GM19372 (cell line): ENCODE measurements around the gene ERMAP.

ENCODE experiments used
- ATAC-seq: cut with Tn5 transposase; IDR thresholded peaks from one replicate; pipeline ENCODE4 v1.9.1; 2021; ENCODE audit warnings: mild to moderate bottlenecking, low read depth, moderate library complexity; ENCODE audit not compliant: unreplicated experiment

ERMAP gene

DNA sequence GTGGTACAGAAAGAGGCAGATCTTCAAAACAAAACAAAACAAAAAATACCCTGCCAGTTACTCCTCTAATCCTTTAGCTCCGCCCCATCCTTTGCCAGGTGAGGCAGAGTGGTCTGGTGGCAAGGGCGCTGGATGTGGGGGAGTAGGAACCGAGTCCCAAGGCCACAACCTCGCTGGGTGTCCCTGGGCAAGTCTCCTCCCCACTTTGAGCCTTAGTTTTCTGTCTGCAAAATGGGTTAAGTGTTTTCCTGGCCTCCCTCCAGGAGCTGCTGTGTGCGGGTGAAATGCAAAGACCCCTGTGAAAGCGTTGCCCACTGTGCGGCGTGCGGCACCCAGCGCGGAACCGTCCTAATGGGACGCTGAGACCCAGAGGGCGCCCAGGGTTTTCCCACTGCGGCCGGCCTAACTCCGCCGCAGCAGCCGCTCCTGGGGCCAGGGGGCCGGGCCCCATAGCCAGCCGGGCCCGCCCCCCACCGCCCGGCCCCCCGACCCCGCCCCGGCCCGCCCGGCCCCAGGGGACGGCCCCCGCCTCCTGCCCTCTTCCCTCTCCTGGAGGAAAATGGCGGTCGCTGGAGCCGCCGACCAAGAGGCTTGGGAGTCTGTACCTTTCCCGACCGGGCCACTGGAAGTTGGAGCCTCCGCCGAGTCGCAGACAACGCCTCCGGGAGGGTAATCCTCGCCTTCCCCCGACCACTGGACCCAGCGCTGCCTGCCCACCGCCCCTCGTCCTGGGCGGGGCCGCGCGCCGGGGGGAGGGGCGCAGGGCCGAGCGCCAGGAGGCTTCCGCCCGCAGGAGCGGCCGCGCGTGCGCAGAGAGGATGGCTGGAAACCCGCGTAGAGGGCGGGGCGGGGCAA, at the start of gene ERMAP, which contains the start of gene SVBP:
TSS of gene ERMAP (plus strand) at position 538 of the 855 bp plus-strand sequence. CDS start 13,327 bp downstream, outside the sequence.
TSS of gene SVBP (minus strand) at position 813 of the 855 bp plus-strand sequence. CDS start 853 bp downstream, outside the sequence.
- ATAC-seq, result peak; percentile 83

DNA sequence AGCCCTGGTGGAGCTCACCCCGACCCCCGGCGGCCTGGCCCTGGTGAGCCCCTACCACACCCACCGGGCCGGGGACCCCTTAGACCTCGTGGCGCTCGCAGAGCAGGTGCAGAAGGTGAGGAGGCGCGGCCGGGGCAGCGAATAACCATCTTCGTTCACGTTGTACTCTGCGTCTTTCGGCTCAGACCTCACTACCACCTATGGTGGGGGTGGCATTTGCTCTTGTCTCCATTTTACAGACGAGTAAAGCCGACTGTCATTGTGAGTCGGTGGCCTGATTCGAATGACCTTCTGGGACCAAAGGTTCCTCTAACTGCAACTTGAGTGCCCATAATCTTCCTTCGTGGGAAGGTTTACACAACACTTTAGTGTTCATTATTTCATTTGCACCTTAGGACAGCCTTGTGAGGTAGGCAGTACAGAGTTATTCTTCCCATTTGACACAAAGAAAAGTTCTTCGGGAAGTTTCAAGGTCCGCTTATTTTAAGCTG, 49.4 kb upstream of the ERMAP start:
- peak; percentile 1 for ATAC-seq

DNA sequence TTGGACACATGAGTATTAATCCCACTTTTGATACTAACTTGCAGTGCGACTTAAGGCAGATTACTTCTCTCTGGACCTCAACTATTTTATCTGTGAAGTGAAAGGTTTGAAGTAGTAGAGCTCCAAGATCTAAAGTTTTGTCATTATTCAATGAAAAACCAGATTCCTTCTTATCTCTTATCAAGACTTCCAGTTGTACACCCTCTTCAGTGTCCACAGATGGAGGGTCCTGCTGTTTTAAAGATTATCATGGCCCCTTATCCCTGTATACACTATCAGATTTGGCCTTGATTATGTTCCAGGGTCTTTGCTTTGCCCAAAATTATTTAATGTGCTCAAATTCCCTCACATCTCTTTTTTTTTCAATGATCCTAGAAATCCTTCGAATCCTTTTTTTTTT, 48.8 kb upstream of the ERMAP start:
- ATAC-seq, result no peak

DNA sequence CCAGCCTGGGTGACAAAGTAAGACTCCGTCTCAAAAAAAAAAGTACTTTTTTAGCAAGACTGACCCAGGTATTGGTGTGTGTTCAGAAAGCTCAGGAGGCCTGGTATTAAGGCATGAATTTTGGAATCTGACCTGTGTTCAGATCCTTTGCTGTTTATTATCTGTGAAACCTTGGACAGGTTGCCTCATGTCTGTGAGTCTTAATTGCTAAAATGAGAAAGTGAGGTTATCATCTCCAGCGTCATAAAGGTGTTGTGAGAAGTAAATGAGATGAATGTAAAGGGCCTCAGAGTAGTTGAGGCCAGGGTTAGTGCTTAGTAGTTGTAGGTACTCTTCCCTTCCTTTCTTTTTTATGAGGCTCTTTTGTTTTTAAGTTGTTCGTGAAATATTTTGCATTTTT, 47.1 kb upstream of the ERMAP start:
- no peak for ATAC-seq

DNA sequence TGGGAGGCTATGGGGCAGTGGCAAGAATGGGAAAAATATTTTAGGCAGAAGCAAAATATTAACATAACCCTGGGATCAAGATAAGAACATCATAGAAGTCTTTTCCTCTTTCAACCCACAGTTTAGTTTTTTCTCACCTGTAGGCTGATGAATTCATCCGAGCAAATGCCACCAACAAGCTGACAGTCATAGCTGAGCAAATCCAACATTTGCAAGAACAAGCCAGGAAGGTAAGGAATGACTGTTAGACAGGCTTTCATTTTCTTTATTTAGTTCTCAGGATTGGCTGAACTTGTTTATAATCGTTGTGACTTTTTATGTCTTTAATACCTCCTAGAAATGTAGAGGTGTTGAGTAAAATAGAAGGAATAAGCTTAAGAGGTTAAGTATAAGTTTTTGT, 43.5 kb upstream of the ERMAP start:
- ATAC-seq, result no peak

- no peak for ATAC-seq
Measured at GRCh38 chr1:42774928-42775526, 41.9 kb upstream of the ERMAP start.

DNA sequence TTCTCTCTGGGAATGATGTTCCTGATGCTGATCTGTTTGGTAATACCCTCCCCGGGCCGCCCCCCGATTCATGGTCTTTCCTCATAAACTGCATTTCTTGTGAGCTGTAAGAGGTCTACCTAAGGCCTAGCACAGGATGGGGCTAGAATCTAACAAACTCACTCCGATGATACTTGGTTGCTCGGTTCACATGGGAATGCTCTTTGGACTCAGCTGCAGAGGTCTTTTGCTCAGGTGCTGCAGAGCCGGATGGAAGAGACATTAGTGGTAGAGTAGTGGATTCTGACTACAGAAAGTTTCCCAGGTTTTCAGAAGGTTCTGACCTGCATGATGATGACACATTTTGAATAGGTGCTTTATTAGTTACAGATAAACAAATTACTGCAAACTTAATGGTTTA, 40.4 kb upstream of the ERMAP start:
- no peak for ATAC-seq

DNA sequence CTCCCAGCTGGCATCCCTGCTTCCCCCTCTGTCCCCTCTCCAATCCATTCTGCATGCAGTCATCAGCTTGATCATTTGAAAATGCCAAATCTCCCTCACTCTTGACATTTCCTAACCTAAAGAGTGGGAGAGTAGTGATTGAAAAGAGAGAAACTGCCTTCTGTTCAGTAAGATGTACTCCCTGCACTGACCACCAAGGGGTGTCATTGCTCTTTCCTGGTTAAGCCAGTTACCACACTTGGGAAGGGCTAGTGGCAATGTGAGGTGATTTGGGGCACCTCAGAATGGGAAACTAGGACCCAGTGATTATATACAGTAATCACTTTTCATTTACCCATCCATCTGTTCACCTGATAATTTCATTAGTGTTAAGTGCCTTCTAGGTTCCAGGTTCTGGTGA, 39.1 kb upstream of the ERMAP start:
- no peak for ATAC-seq

DNA sequence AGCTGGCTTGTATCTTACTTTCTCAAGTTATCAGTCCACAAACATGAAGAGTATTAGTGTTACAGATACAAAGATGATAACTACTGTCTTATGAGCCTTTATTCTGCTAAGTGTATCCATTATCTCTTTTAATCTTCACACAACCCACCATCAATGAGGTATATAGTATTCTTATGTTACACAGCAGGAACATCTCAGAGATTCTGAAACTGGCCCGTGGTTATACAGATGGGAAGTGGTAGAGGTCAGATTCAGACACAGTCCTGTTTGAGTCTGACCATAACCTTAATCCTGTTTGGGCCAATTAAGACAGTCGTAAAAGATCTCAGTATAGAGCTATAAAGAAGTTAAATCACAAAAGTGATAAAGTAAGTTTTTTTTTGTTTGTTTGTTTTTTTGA, 37.2 kb upstream of the ERMAP start:
- ATAC-seq, result no peak

DNA sequence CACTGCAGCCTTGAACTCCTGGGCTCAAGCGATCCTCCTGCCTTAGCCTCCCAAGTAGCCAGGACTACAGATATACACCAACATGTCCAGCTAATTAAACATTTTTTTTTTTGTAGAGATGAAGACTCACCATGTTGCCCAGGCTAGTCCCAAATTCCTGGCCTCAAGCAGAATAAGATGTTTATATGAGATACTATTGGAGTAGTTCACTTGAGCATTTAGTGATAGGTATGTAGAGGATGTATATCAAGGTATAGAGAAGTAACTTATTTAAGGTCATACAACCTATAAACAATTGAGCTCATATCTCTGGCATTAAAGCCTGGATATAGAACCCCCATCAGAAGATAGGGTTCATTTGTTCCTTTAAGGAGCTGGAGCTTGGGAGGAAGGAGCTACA, 36.7 kb upstream of the ERMAP start:
- ATAC-seq, result no peak

DNA sequence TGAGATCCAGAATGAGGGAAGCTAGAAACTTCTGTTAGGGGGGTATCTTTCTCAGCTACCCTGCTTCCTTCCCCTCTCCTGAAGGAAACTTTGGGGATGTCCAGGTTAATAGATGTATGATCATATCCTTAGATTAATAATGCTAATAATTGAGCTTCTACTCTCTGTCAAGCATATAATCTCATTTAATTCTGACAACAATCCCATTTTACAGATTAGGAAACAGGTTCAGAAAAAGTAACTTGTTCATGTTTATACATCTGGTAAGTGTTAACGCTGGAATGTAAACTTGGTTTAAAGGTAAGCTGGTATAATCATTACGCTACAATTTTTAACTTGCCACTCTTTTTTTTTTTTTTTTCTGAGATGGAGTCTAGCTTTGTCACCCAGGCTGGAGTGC, 33.8 kb upstream of the ERMAP start:
- ATAC-seq, result no peak

- ATAC-seq, result no peak
Measured at GRCh38 chr1:42784547-42784945, 32.4 kb upstream of the ERMAP start.

DNA sequence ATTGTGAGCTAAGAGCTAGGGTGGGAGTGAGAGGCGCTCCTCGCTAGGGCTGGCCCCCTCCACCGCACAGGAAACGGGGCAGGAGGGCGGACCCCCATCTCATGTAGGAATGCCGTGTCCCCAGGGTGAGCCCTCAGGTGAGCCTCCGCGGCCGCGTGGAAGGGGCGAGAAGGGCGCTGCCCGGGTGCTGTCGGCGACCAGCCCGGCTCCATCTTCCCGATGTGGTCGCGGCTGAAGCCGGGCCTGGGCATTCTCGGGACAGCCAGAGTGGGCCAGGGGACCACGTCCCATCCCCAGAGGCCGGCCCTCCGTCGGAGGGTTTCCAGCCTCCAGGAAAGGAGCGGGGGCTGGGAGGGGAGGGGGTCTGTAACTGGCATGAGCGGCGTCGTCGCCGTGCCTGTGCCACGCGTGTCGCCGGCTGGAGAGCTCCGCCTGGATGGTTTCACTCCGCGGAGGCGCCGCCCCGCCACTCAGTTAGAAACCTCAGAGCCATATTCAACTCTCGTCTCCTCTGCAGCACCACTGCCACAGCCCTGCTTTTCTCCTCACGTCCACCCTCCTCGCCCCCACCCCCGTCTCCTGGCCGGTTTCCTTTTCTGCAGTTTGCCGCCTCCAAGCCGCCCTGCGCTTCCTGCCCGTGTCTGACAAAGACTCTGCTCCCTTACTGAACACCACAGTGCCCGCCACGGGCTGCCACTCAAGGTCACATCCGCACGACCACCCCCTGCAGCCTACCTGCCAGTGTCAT, 31.8 kb upstream of the ERMAP start, which contains the start of gene TMEM269:
TSS of gene TMEM269 (plus strand) at position 46 of the 748 bp plus-strand sequence. CDS start 4,903 bp downstream, outside the sequence.
- no peak for ATAC-seq

- no peak for ATAC-seq
Measured at GRCh38 chr1:42786097-42786496, 30.8 kb upstream of the ERMAP start.

- ATAC-seq, result no peak
Measured at GRCh38 chr1:42788021-42788420, 28.9 kb upstream of the ERMAP start.

DNA sequence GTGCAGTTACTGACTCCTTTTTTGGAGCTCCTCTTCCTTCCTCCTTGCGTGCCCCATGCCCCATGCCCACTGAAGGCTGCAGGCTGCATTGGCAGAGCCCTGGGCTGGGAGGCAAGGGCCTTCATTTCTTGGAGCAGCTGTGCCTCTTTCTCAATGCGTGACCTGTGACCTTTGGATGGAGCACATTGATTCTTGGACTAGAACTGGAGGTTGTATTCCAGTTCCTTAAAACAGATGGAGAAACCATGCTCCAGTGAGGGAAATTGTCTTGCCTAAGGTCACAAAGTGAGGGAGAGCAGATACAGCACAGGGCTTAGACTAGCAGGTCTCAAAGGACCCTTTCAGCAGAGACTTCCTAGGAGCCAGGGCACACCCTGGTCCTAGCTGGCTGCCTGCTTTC, 23.1 kb upstream of the ERMAP start:
- ATAC-seq, result no peak

DNA sequence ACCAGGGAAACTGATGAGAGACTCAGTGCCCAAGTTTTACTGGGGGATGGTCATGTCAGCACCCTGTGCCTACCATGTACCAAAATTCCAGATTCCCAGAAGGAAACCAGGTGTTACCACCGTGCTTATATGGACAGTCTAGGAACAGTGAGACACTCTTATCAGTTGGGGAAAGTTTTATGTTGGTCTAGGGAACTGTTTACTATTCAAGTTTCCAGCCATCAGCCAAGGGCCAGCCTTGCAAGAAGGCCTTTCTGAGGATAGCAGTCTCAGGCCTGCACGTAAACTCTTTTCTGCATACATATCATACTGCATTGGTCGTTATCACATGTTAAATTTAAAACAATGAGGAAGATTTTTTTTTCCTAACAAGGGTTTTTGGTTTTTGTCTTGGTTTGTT, 19.5 kb upstream of the ERMAP start:
- ATAC-seq, result no peak

DNA sequence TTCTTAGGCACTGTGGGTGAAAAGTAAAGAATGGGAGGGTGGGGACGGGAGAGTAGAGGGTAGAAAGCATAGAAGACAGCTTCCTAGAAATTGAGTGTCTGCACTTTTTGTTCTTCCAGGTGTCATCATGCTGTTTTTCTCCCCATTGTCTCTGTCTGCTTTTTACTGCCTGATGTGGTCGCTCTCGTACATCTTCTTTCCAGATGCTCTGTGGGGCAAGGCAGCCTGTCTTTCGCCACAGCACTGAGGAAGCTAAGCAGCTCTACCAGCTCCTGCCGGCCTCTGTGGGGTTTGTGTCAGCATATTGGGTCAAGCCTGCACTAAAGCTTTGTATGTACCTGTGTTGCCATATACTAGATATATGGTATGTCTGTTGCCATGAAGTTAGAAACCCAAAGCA, 18.9 kb upstream of the ERMAP start:
- no peak for ATAC-seq

GRCh38 chr1:42801832-42802473, 15.0 kb upstream of the ERMAP start:
- no peak for ATAC-seq

DNA sequence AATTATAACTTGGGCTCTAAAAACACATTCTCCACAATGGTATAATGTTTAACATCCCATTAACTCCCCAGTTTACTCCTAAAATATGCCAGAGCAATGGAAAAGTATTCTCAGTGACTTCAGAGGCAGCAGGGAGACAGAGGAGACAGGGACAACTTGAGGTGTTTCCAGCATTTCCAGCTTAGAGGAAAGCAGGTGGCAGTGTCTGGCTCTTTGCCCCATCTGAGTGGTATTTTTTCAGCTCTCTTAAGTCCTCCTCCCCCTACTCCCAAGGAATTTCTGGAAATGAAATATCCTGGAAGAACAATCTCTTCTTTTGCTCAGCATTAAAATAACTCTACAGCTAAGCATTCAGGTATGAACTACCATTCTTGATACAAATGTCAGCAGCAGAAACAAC, 10.8 kb upstream of the ERMAP start:
- ATAC-seq, result no peak
